Measurements from ENCODE around the gene NAGLU.

The NAGLU gene

DNA sequence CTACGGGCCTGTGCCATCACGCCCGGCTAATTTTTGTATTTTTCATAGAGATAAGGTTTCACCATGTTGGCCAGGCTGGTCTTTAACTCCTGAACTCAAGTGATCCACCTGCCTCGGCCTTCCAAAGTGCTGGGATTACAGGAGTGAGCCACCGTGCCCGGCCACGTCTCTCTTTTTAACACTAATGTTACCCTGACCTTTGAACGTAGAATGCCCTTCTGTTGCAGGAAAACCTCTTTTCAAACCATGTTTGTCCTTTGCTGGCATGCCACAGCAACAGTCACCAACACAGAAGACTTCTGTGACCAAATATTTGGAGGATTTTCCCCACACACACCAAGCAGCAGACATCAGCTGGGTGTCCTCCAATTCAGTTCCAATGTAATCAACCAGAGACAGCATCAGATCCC is 8.8 kb downstream of the NAGLU start:
- TF ChIP-seq POLR2AphosphoS5 (IDR thresholded peaks at IDR 0.05; ENCODE audit: low read depth, low read length) (no peak), FOXP2 (optimal IDR thresholded peaks at IDR 0.05; ENCODE audit: borderline replicate concordance, extremely low read depth, extremely low read length, insufficient read depth) (no peak), TAF1 (IDR thresholded peaks at IDR 0.05; ENCODE audit: borderline replicate concordance, insufficient read depth, low read length) (no peak), REST (IDR thresholded peaks at IDR 0.05; ENCODE audit: insufficient read depth in 1 of 2, low read depth in 2 of 2, low read length in 2 of 2) (no peak), SIN3A (IDR thresholded peaks at IDR 0.05; ENCODE audit: borderline replicate concordance, insufficient read depth, low read length) (no peak)

GRCh38 chr17:42547001-42547461 is 11.0 kb downstream of the NAGLU start:
- TF ChIP-seq REST (IDR thresholded peaks at IDR 0.05; ENCODE audit: insufficient read depth in 1 of 2, low read depth in 2 of 2, low read length in 2 of 2) (no peak), SIN3A (IDR thresholded peaks at IDR 0.05; ENCODE audit: borderline replicate concordance, insufficient read depth, low read length) (no peak), FOXP2 (optimal IDR thresholded peaks at IDR 0.05; ENCODE audit: borderline replicate concordance, extremely low read depth, extremely low read length, insufficient read depth) (no peak), TAF1 (IDR thresholded peaks at IDR 0.05; ENCODE audit: borderline replicate concordance, insufficient read depth, low read length) (no peak), POLR2AphosphoS5 (IDR thresholded peaks at IDR 0.05; ENCODE audit: low read depth, low read length) (no peak)

DNA sequence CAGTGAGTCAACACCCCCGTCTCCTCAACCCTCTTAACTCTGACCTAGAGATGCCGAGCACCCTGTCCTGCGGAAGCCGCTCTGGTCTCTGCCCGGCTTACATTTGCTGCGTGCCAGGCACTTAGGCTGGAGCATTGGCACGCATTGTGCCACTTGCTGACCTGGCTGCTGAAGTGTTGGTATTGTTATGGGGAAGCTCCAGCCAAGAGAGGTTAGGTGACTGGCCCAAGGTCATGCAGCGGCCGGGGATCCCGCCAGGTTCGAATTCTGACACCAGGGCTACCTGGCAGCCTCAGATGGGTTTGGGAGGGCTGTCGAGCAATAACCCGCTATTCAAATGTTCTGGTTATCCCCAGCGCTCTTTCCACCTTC is 11.6 kb downstream of the NAGLU start:
- TF ChIP-seq REST (IDR thresholded peaks at IDR 0.05; ENCODE audit: insufficient read depth in 1 of 2, low read depth in 2 of 2, low read length in 2 of 2) (no peak), SIN3A (IDR thresholded peaks at IDR 0.05; ENCODE audit: borderline replicate concordance, insufficient read depth, low read length) (no peak), TAF1 (IDR thresholded peaks at IDR 0.05; ENCODE audit: borderline replicate concordance, insufficient read depth, low read length) (no peak), POLR2AphosphoS5 (IDR thresholded peaks at IDR 0.05; ENCODE audit: low read depth, low read length) (no peak), FOXP2 (optimal IDR thresholded peaks at IDR 0.05; ENCODE audit: borderline replicate concordance, extremely low read depth, extremely low read length, insufficient read depth) (no peak)

DNA sequence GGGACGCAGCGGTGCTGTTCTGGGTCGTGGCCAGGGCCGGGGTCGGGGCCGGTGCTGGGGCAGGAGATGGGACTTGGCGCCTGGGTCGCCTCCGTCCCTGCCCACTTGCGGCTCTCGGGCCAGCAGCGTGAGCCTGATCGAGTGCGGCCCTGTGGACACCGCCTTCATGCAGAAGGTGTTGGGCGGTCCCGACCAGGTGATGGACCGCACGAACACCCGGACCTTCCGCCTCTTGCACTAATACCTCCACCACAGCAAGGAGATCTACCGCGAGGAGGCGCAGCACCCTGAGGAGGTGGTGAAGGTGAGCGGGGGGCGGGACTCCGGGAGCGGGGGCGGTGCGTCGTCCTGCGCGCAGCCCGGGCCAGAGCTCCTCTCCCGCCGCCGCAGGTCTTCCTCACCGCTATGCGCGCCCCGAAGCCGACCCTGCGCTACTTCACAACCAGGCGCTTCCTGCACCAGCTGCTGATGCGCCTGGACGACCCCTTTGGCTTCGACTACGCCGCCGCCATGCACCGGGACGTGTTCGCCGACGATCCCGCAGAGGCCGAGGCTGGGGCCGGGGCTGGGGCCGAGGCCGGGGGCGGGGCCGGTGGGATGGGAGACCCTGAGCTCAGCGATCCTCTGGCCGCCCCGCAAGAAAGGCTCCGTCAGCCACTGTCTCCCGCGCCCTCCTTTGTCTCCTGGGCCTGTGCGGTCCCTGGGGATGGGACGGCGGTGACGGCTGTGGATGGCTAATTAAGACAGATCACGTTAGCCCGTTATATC is 12.2 kb downstream of the NAGLU start:
- TF ChIP-seq REST (IDR thresholded peaks at IDR 0.05; ENCODE audit: insufficient read depth in 1 of 2, low read depth in 2 of 2, low read length in 2 of 2) (no peak), FOXP2 (optimal IDR thresholded peaks at IDR 0.05; ENCODE audit: borderline replicate concordance, extremely low read depth, extremely low read length, insufficient read depth) (no peak), SIN3A (IDR thresholded peaks at IDR 0.05; ENCODE audit: borderline replicate concordance, insufficient read depth, low read length) (no peak), TAF1 (IDR thresholded peaks at IDR 0.05; ENCODE audit: borderline replicate concordance, insufficient read depth, low read length) (no peak), POLR2AphosphoS5 (IDR thresholded peaks at IDR 0.05; ENCODE audit: low read depth, low read length) (no peak)

Data from PFSK-1 (cell line).